WI38 (cell line): ENCODE data around the gene TNFRSF14.

Experiments used
- H3K4me3 ChIP-seq: 2 replicates; pipeline ENCODE4 v1.5.1; 2011; ENCODE audit warnings: low read depth, mild to moderate bottlenecking, control low read depth, low read length
- CTCF ChIP-seq: IDR thresholded peaks from 2 replicates; pipeline ENCODE4 v1.5.1; 2012; ENCODE audit warnings: low read depth, mild to moderate bottlenecking, control low read depth, low read length

TNFRSF14 gene

GRCh38 chr1:2578758-2579118, 22.6 kb downstream of the TNFRSF14 start:
- H3K4me3 ChIP-seq = no peak overlapping the region

GRCh38 chr1:2580691-2581090, 24.5 kb downstream of the TNFRSF14 start:
- no peak for TF ChIP-seq CTCF
- no peak overlapping the region for H3K4me3 ChIP-seq

More at GRCh38 chr1:2578758-2579118, 22.6 kb downstream of the TNFRSF14 start:
- no peak for TF ChIP-seq CTCF

- no peak overlapping the region for H3K4me3 ChIP-seq
- TF ChIP-seq CTCF = no peak
Measured at GRCh38 chr1:2582391-2582790, 26.2 kb downstream of the TNFRSF14 start.

GRCh38 chr1:2583331-2583791, 27.2 kb downstream of the TNFRSF14 start:
- TF ChIP-seq CTCF = no peak

GRCh38 chr1:2583871-2584351, 27.7 kb downstream of the TNFRSF14 start:
- no peak overlapping the region for H3K4me3 ChIP-seq
- TF ChIP-seq CTCF = no peak

More at GRCh38 chr1:2583331-2583791, 27.2 kb downstream of the TNFRSF14 start:
- no peak overlapping the region for H3K4me3 ChIP-seq

- H3K4me3 ChIP-seq = peak overlapping the region; percentile 77; the same call in 1 of the 2 replicates
- TF ChIP-seq CTCF = no peak
Measured at GRCh38 chr1:2584686-2585317, 28.6 kb downstream of the TNFRSF14 start.

GRCh38 chr1:2585318-2586092, 29.3 kb downstream of the TNFRSF14 start:
- TF ChIP-seq CTCF = no peak
- peak overlapping the region; percentile 77 for H3K4me3 ChIP-seq
